ENCODE measurements around the gene VSIG10. TPM values are rescaled to one million over a fixed set of nuclear protein-coding genes. Genes with fewer than 3 reads are reported as not detected.
"Not testable (repeated sequence)": the region's sequence is repeated elsewhere in the genome, so short reads cannot be mapped to it uniquely, and the experiment has no call there.

VSIG10 gene
- total RNA-seq, 6 experiments from 2014 or later = 13.1 to 31.3 (median 20.1) TPM

- intact Hi-C loops (cut with DNase I) = loop anchor here in 1 of 2 donors (10.0 kb wide), 1 partner anchor 164 kb away; no protein-coding TSS in a partner anchor
- no peak for ATAC-seq
- Histone ChIP-seq H3K9me3 (no peaks in the 10 kb centered on the region), H3K27me3 (no peaks in the 10 kb centered on the region), H3K4me3 (no peak overlapping the region), H3K27ac (no peak overlapping the region), H3K4me1 (no peaks in the 10 kb centered on the region), H3K36me3 (peaks cover 0 to 61% (median 29%) of the 10 kb centered on the region in 4 donors)
- no peak for DNase-seq
- 93% methylated on average over 2 of the region's 5 CpGs for WGBS (ENCODE audit: insufficient coverage, low coverage, low lambda C conversion rate, missing lambda C conversion rate)
- TF ChIP-seq CTCF (IDR thresholded peaks at IDR 0.05) = no peak
- no peak for TF ChIP-seq POLR2A (IDR thresholded peaks at IDR 0.05)
These were observed 74.6 kb downstream of the VSIG10 start for GRCh38 chr12:118029166-118029565.

GRCh38 chr12:118025168-118025567, 78.6 kb downstream of the VSIG10 start:
- Histone ChIP-seq H3K36me3 (peaks cover 0 to 45% (median 20%) of the 10 kb centered on the region in 4 donors), H3K4me1 (no peaks in the 10 kb centered on the region), H3K27me3 (no peaks in the 10 kb centered on the region), H3K27ac (no peak overlapping the region), H3K4me3 (no peak overlapping the region), H3K9me3 (no peaks in the 10 kb centered on the region)
- 82% methylated on average over 4 of the region's 4 CpGs for WGBS (ENCODE audit: insufficient coverage, low coverage, low lambda C conversion rate, missing lambda C conversion rate)
- intact Hi-C loops (cut with DNase I) = loop anchor here in 1 of 2 donors (10.0 kb wide), 1 partner anchor 160 kb away; no protein-coding TSS in a partner anchor
- ATAC-seq = no peak
- no peak for DNase-seq
- TF ChIP-seq POLR2A (IDR thresholded peaks at IDR 0.05) (no peak), CTCF (IDR thresholded peaks at IDR 0.05) (no peak)

- H3K36me3 ChIP-seq = peaks cover 0 to 56% (median 20%) of the 10 kb centered on the region in 4 donors
- ATAC-seq (no peak), DNase-seq (no peak)
- no peak overlapping the region for H3K27ac ChIP-seq
- H3K4me3 ChIP-seq = no peak overlapping the region
- H3K27me3 ChIP-seq = no peaks in the 10 kb centered on the region
- H3K4me1 ChIP-seq = no peaks in the 10 kb centered on the region
- H3K9me3 ChIP-seq = no peaks in the 10 kb centered on the region
- TF ChIP-seq CTCF (IDR thresholded peaks at IDR 0.05) (no peak), POLR2A (IDR thresholded peaks at IDR 0.05) (no peak)
- intact Hi-C loops (cut with DNase I) = loop anchor here in 1 of 2 donors (10.0 kb wide), 1 partner anchor 159 kb away; no protein-coding TSS in a partner anchor
- 92% methylated on average over 6 of the region's 9 CpGs for WGBS (ENCODE audit: insufficient coverage, low coverage, low lambda C conversion rate, missing lambda C conversion rate)
These were observed 80.4 kb downstream of the VSIG10 start for GRCh38 chr12:118023301-118023860.

- ATAC-seq = no peak
- 100% methylated on average over 1 of the region's 3 CpGs for whole genome bisulfite sequencing (ENCODE audit: insufficient coverage, low coverage, low lambda C conversion rate, missing lambda C conversion rate)
- no peaks in the 10 kb centered on the region for H3K4me1 ChIP-seq
- H3K9me3 ChIP-seq = no peaks in the 10 kb centered on the region
- TF ChIP-seq POLR2A (IDR thresholded peaks at IDR 0.05) (no peak), CTCF (IDR thresholded peaks at IDR 0.05) (no peak)
- H3K36me3 ChIP-seq = peaks cover 0 to 53% (median 20%) of the 10 kb centered on the region in 4 donors
- H3K27ac ChIP-seq = no peak overlapping the region
- intact Hi-C loops (cut with DNase I) = loop anchor here in 1 of 2 donors (10.0 kb wide), 1 partner anchor 158 kb away; no protein-coding TSS in a partner anchor
- DNase-seq = no peak
- H3K4me3 ChIP-seq = no peak overlapping the region
- no peaks in the 10 kb centered on the region for H3K27me3 ChIP-seq
These were observed 81.1 kb downstream of the VSIG10 start for GRCh38 chr12:118022728-118023109.

GRCh38 chr12:118022097-118022727, 81.6 kb downstream of the VSIG10 start:
- peaks cover 0 to 51% (median 20%) of the 10 kb centered on the region in 4 donors for H3K36me3 ChIP-seq
- H3K4me3 ChIP-seq, ATAC-seq, H3K27me3 ChIP-seq, DNase-seq, H3K27ac ChIP-seq, H3K9me3 ChIP-seq, H3K4me1 ChIP-seq: not testable (repeated sequence)
- WGBS (ENCODE audit: insufficient coverage, low coverage, low lambda C conversion rate, missing lambda C conversion rate) = 90% methylated on average over 6 of the region's 13 CpGs
- intact Hi-C loops (cut with DNase I) = loop anchor here in 1 of 2 donors (10.0 kb wide), 1 partner anchor 157 kb away; no protein-coding TSS in a partner anchor

Measured in right lobe of liver (tissue), 6 donors.